ENCODE results near the gene PAXIP1. TPM values are rescaled to one million over a fixed set of nuclear protein-coding genes. Genes with fewer than 3 reads are reported as not detected.
"Not testable (repeated sequence)": the region's sequence is repeated elsewhere in the genome, so short reads cannot be mapped to it uniquely, and the experiment has no call there.

The PAXIP1 gene
- total RNA-seq, 1 donor from 2014 or later: 16.7 TPM

DNA sequence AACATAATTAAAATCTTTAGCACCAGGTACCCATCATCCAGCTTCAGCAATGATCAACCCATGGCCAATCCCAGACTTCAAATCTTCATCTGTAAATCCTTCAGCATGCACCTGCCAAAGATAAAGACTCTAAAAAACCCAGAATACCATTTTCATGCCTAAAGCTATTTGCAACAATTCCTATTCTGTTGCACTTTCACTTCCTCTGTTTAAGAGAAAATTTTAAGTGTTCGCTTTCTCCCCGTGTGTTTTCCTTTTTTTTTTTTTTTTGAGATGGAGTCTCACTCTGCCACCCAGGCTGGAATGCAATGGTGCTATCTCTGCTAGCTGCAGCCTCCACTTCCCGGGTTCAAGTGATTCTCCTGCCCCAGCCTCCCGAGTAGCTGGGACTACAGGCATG is 35.4 kb upstream of the PAXIP1 start:
- DNase-seq (ENCODE audit: extremely low spot score in 2 of 2): no peak
- H3K9me3 ChIP-seq: no peaks in the 10 kb centered on the region
- no peak overlapping the region for H3K4me3 ChIP-seq
- H3K4me1 ChIP-seq: no peaks in the 10 kb centered on the region
- H3K27ac ChIP-seq: no peak overlapping the region
- intact Hi-C loops (cut with DNase I): no loop called here
- TF ChIP-seq POLR2AphosphoS5 (IDR thresholded peaks at IDR 0.05; ENCODE audit: insufficient read depth in 1 of 2, low read depth in 1 of 2) (no peak), POLR2A (IDR thresholded peaks at IDR 0.05) (no peak)
- TF ChIP-seq, protein P1, sequence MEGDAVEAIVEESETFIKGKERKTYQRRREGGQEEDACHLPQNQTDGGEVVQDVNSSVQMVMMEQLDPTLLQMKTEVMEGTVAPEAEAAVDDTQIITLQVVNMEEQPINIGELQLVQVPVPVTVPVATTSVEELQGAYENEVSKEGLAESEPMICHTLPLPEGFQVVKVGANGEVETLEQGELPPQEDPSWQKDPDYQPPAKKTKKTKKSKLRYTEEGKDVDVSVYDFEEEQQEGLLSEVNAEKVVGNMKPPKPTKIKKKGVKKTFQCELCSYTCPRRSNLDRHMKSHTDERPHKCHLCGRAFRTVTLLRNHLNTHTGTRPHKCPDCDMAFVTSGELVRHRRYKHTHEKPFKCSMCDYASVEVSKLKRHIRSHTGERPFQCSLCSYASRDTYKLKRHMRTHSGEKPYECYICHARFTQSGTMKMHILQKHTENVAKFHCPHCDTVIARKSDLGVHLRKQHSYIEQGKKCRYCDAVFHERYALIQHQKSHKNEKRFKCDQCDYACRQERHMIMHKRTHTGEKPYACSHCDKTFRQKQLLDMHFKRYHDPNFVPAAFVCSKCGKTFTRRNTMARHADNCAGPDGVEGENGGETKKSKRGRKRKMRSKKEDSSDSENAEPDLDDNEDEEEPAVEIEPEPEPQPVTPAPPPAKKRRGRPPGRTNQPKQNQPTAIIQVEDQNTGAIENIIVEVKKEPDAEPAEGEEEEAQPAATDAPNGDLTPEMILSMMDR (IDR thresholded peaks at IDR 0.05): no peak
- H3K36me3 ChIP-seq: no peaks in the 10 kb centered on the region
- no peaks in the 10 kb centered on the region for H3K27me3 ChIP-seq

DNA sequence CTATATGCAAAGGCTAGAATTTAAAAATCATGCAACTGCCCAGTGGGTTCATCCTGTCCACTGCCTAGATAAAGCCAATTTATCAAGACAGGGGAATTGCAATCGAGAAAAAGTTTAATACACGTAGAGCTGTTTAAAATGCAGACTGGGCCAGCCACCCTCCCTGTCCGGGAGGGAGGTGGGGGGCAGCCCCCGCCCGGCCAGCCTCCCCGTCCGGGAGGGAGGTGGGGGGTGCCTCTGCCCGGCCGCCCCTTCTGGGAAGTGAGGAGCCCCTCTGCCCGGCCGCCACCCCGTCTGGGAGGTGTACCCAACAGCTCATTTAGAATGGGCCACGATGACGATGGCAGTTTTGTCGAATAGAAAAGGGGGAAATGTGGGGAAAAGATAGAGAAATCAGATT is 31.6 kb upstream of the PAXIP1 start:
- intact Hi-C loops (cut with DNase I); H3K36me3 ChIP-seq; DNase-seq (ENCODE audit: extremely low spot score in 2 of 2); H3K4me3 ChIP-seq; H3K27me3 ChIP-seq; H3K9me3 ChIP-seq; H3K4me1 ChIP-seq; H3K27ac ChIP-seq: not testable (repeated sequence)

DNA sequence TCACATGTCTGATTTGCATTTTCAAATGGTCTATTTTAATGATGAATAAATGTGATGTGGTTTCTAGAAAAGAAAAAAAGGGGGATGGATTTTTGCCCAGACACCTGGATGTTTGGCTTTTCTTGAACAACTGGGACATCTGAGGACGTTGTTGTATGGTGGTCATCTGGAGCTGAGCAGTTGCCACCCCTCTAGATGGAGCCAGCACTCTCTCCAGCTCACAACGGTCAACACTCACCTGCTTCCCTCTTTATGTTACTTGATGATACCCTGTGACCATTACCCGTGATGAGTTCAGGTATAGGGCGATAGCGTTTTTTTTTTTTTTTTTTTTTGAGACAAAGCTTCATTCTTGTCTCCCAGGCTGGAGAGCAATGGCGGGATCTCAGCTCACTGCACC is 30.1 kb upstream of the PAXIP1 start:
- TF ChIP-seq, protein P1 (IDR thresholded peaks at IDR 0.05): no peak
- no peak for TF ChIP-seq POLR2AphosphoS5 (IDR thresholded peaks at IDR 0.05; ENCODE audit: insufficient read depth in 1 of 2, low read depth in 1 of 2)
- no peak for TF ChIP-seq POLR2A (IDR thresholded peaks at IDR 0.05)
- no peaks in the 10 kb centered on the region for H3K9me3 ChIP-seq
- no peak overlapping the region for H3K27ac ChIP-seq
- DNase-seq (ENCODE audit: extremely low spot score in 2 of 2): no peak
- H3K4me3 ChIP-seq: no peak overlapping the region
- intact Hi-C loops (cut with DNase I): no loop called here
- H3K27me3 ChIP-seq: no peaks in the 10 kb centered on the region
- no peaks in the 10 kb centered on the region for H3K36me3 ChIP-seq
- no peaks in the 10 kb centered on the region for H3K4me1 ChIP-seq

DNA sequence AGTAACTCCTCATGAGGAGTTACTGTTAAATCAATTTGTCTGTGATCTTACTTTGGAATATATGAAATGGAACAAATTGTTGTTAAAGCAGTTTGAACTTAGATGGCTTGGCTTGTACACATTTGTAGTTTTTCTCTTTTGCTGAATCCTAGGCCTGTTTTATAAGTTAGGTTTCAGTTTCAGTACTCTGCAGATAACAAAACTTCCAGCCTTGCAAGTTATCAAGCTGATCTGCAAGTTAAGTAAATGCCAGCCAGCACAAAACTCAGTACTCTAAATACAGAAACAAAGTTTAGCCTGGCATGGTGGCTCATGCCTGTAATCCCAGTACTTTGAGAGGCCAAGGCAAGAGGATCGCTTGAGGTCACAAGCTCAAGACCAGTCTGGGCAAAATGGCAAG is 25.0 kb upstream of the PAXIP1 start:
- no peak for DNase-seq (ENCODE audit: extremely low spot score in 2 of 2)
- no peaks in the 10 kb centered on the region for H3K9me3 ChIP-seq
- H3K4me1 ChIP-seq: no peaks in the 10 kb centered on the region
- no peaks in the 10 kb centered on the region for H3K36me3 ChIP-seq
- intact Hi-C loops (cut with DNase I): no loop called here
- no peaks in the 10 kb centered on the region for H3K27me3 ChIP-seq
- no peak overlapping the region for H3K4me3 ChIP-seq
- no peak for TF ChIP-seq POLR2A (IDR thresholded peaks at IDR 0.05)
- TF ChIP-seq POLR2AphosphoS5 (IDR thresholded peaks at IDR 0.05; ENCODE audit: insufficient read depth in 1 of 2, low read depth in 1 of 2): no peak
- TF ChIP-seq, protein P1 (IDR thresholded peaks at IDR 0.05): no peak
- no peak overlapping the region for H3K27ac ChIP-seq

DNA sequence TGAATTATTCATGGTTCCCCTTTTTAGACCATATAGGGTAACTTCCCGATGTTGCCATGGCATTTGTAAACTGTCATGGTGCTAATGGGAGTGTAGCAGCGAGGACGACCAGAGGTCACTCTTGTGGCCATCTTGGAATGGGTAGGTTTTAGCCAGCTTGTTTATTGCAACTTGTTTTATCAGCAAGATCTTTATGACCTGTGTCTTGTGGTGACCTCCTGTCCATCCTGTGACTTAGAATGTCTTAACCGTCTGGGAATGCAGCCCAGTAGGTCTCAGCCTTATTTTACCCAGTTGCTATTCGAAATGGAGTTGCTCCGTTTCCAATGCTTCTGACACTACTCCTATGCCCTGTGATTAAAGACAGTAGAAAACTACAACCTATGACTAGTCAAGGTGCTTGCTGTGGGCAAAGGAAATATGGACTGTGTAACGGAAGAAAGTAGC is 18.8 kb upstream of the PAXIP1 start:
- no peak for TF ChIP-seq POLR2AphosphoS5 (IDR thresholded peaks at IDR 0.05; ENCODE audit: insufficient read depth in 1 of 2, low read depth in 1 of 2)
- TF ChIP-seq POLR2A (IDR thresholded peaks at IDR 0.05): no peak
- TF ChIP-seq, protein P1 (IDR thresholded peaks at IDR 0.05): no peak
- H3K27me3 ChIP-seq: no peaks in the 10 kb centered on the region
- no peak for DNase-seq (ENCODE audit: extremely low spot score in 2 of 2)
- H3K36me3 ChIP-seq: no peaks in the 10 kb centered on the region
- H3K4me3 ChIP-seq: no peak overlapping the region
- no peaks in the 10 kb centered on the region for H3K9me3 ChIP-seq
- H3K4me1 ChIP-seq: no peaks in the 10 kb centered on the region
- H3K27ac ChIP-seq: no peak overlapping the region
- intact Hi-C loops (cut with DNase I): no loop called here

DNA sequence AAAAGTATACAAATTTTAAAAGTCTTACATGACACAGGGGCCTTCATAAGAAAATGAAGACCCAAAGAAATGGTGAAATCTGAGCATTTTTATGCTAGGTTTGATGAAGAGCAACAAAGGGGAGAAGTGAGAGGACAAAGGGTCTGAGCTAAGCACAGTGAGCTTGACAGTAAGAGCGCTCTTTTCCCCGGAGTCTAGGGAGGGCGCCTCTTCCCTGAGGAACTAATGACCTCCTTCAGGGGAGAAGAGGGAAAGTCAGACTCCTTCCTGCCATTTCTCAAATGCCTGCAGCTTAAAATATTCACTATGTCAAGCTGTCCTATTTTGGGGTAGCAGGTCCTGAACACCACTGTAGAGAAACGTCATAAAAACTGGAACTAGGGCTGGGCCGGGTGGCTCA is 18.1 kb upstream of the PAXIP1 start:
- intact Hi-C loops (cut with DNase I): no loop called here
- Histone ChIP-seq H3K27me3 (no peaks in the 10 kb centered on the region), H3K36me3 (no peaks in the 10 kb centered on the region), H3K4me3 (no peak overlapping the region), H3K4me1 (no peaks in the 10 kb centered on the region), H3K27ac (no peak overlapping the region), H3K9me3 (no peaks in the 10 kb centered on the region)
- no peak for DNase-seq (ENCODE audit: extremely low spot score in 2 of 2)
- TF ChIP-seq, protein P1 (IDR thresholded peaks at IDR 0.05): no peak
- TF ChIP-seq POLR2AphosphoS5 (IDR thresholded peaks at IDR 0.05; ENCODE audit: insufficient read depth in 1 of 2, low read depth in 1 of 2) (no peak), POLR2A (IDR thresholded peaks at IDR 0.05) (no peak)

Data from vagina (tissue), 2 donors.